Calu3 (cell line): Measurements from ENCODE around the gene SMIM41. TPM values are rescaled to one million over a fixed set of nuclear protein-coding genes. Genes with fewer than 3 reads are reported as not detected.

Experiments used
- BruUV-seq: library from RNA; stranded (reverse); fragments of 400-500 nt; replicated peaks from 2 replicates; lab custom pipeline; 2021; lab: Mats Ljungman, UMichigan
- CTCF ChIA-PET: fragments of 300-600 bp; sonication (Branson Sonifier 250); formaldehyde crosslinking; loops from one replicate; lab custom pipeline; 2022; ENCODE audit warnings: antibody characterized with exemption; lab: Charles Lee
- DNase-seq: peaks from one replicate; pipeline ENCODE4 v3.0.0; 2022
- H3K27ac Mint-ChIP-seq: one replicate; pipeline ENCODE4 v1.8.0; 2022; ENCODE audit warnings: mixed read lengths; ENCODE audit not compliant: unreplicated experiment
- H3K27me3 Mint-ChIP-seq: one replicate; pipeline ENCODE4 v1.8.0; 2022; ENCODE audit warnings: mixed read lengths; ENCODE audit not compliant: unreplicated experiment
- H3K36me3 Mint-ChIP-seq: one replicate; pipeline ENCODE4 v1.8.0; 2022; ENCODE audit warnings: mild to moderate bottlenecking, moderate library complexity, mixed read lengths; ENCODE audit not compliant: insufficient read depth, unreplicated experiment
- H3K4me1 Mint-ChIP-seq: one replicate; pipeline ENCODE4 v1.8.0; 2022; ENCODE audit warnings: mild to moderate bottlenecking, low read depth, mixed read lengths; ENCODE audit not compliant: unreplicated experiment
- H3K4me3 Mint-ChIP-seq: one replicate; pipeline ENCODE4 v1.8.0; 2022; ENCODE audit warnings: mild to moderate bottlenecking, low read depth, moderate library complexity, mixed read lengths; ENCODE audit not compliant: unreplicated experiment
- H3K9me3 Mint-ChIP-seq: one replicate; pipeline ENCODE4 v1.8.0; 2022; ENCODE audit warnings: low read depth, mixed read lengths; ENCODE audit not compliant: unreplicated experiment
- CTCF ChIP-seq: fragments of 200-600 bp; IDR thresholded peaks from one replicate; pipeline ENCODE4 v1.8.0; 2022; ENCODE audit warnings: antibody characterized with exemption; ENCODE audit not compliant: unreplicated experiment
- intact Hi-C: fragments of 100-400 bp; cut with micrococcal nuclease; formaldehyde crosslinking; loops from one replicate; pipeline ENCODE4 v1.10.0; 2022; ENCODE audit not compliant: unreplicated experiment
- total RNA-seq: library from RNA; stranded (reverse); gene quantifications from 2 replicates; pipeline ENCODE4 v1.2.3, GENCODE V29; 2022

SMIM41 gene
- total RNA-seq, 1 experiment from 2014 or later = not detected

GRCh38 chr12:52046859-52047258 is 32.6 kb upstream of the SMIM41 start:
- intact Hi-C loops = no loop called here
- CTCF ChIA-PET = no interaction called here

GRCh38 chr12:52049286-52049685 is 30.2 kb upstream of the SMIM41 start:
- DNase-seq = no peak
- TF ChIP-seq CTCF = no peak
- no TSS peak for BruUV-seq
- Mint-ChIP-seq H3K4me3 (peak overlapping the region; percentile 97), H3K27me3 (no peaks in the 10 kb centered on the region), H3K27ac (peak overlapping the region; percentile 80), H3K36me3 (peaks cover 57% of the 10 kb centered on the region), H3K9me3 (no peaks in the 10 kb centered on the region), H3K4me1 (peaks cover 21% of the 10 kb centered on the region)
- CTCF ChIA-PET = no interaction called here
- intact Hi-C loops = no loop called here

More at GRCh38 chr12:52046859-52047258, 32.6 kb upstream of the SMIM41 start:
- Mint-ChIP-seq H3K36me3 (peaks cover 38% of the 10 kb centered on the region), H3K27ac (no peak overlapping the region), H3K9me3 (no peaks in the 10 kb centered on the region), H3K27me3 (no peaks in the 10 kb centered on the region), H3K4me1 (peaks cover 15% of the 10 kb centered on the region), H3K4me3 (no peak overlapping the region)
- BruUV-seq = no TSS peak
- no peak for DNase-seq
- TF ChIP-seq CTCF = no peak

DNA sequence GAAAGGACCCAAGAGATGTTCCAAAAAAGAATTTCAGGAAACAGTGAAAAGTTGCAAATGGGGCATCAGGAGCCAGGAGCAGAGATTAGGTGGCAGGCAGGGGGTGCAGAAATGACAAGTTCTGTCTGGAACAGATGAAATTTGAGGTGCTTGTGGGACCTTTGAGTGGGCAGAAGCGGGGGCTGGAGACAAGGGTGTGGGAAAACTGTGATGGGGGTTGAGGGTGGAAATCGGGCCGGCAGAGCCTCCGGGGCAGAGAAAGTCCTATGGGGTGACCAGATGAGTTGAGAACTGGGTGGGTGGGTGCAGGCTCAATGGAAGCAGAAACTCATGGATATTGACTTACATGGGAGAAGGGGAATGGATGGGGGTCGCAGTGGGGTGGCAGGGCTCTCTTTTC is 29.8 kb upstream of the SMIM41 start:
- TF ChIP-seq CTCF = no peak
- peaks cover 61% of the 10 kb centered on the region for H3K36me3 Mint-ChIP-seq
- peak overlapping the region; percentile 80 for H3K27ac Mint-ChIP-seq
- no peaks in the 10 kb centered on the region for H3K9me3 Mint-ChIP-seq
- intact Hi-C loops = no loop called here
- no TSS peak for BruUV-seq
- CTCF ChIA-PET = no interaction called here
- peak overlapping the region; percentile 97 for H3K4me3 Mint-ChIP-seq
- no peaks in the 10 kb centered on the region for H3K27me3 Mint-ChIP-seq
- DNase-seq = no peak
- peaks cover 21% of the 10 kb centered on the region for H3K4me1 Mint-ChIP-seq

DNA sequence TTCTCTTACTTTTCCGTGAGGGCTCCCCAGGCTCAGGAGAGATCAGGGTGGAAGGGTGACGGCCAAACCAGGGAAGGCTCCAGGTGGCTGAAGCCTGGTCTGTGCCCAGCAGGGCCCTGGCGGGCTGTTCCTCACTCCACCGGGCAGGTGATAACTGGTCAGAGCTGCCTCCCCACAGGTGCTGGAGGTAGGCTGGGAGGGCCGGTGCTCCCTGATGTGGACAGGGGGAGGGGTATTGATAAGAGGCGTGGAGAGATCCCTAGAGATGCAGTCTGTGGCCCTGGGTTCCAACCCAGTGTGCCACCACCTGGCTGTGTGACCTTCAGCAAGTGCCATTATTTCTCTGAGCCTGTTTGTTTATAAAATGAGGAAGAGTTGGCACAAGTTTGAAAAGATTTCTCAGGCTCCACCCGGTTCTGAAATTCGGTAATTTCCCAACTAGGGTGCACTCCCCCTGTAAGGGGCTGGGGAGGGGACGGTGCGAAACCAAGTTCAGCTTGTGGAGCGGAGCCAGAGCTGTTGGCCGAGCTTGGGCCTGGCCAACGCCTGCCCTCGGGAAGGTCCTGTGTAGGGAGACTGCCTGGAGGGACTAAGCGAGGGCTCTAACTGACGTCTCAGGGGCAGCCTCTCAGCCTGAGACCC is 29.3 kb upstream of the SMIM41 start:
- intact Hi-C loops = no loop called here
- no peak for TF ChIP-seq CTCF
- Mint-ChIP-seq H3K27ac (peak overlapping the region; percentile 80), H3K4me1 (peaks cover 21% of the 10 kb centered on the region), H3K4me3 (peak overlapping the region; percentile 97), H3K36me3 (peaks cover 66% of the 10 kb centered on the region), H3K9me3 (no peaks in the 10 kb centered on the region), H3K27me3 (no peaks in the 10 kb centered on the region)
- CTCF ChIA-PET = interaction anchor here (0.7 to 2.4 kb wide), 3 partner anchors 18 to 25 kb away, joined by 5 to 17 read pairs (median 7); partner anchors contain the start of gene ATG101
- DNase-seq = no peak
- TSS peak; percentile 95 for BruUV-seq
